Astrocyte (in vitro differentiated cells and primary cell): ENCODE results near the gene HNRNPUL2.

Experiments
- CTCF ChIP-seq: IDR thresholded peaks from 2 replicates; pipeline ENCODE4 v1.5.1; 2011; ENCODE audit warnings: low read depth, mild to moderate bottlenecking, inconsistent platforms, low read length, moderate library complexity; ENCODE audit not compliant: insufficient read depth
- EZH2 ChIP-seq: IDR thresholded peaks from 2 replicates; pipeline ENCODE4 v1.6.1; 2012; ENCODE audit warnings: mild to moderate bottlenecking, low read length, inconsistent platforms; ENCODE audit not compliant: insufficient read depth

GRCh38 chr11:62726915-62727164, 417 bp downstream of the HNRNPUL2 start:
- TF ChIP-seq CTCF: no peak
- no peak for TF ChIP-seq EZH2
